Measurements from ENCODE around the gene INTS1. TPM values are rescaled to one million over a fixed set of nuclear protein-coding genes. Genes with fewer than 3 reads are reported as not detected.

INTS1 gene
- total and polyA plus RNA-seq, 3 experiments from 2014 or later = 26.1 to 111 (median 96.6) TPM

GRCh38 chr7:1452205-1452604 lies 52.0 kb downstream of the INTS1 start:
- Mint-ChIP-seq H3K36me3 (peaks cover 0 to 1% (median 0%) of the 10 kb centered on the region in 3 donors), H3K9me3 (no peaks in the 10 kb centered on the region), H3K27me3 (no peaks in the 10 kb centered on the region), H3K27ac (no peak overlapping the region), H3K4me1 (peaks cover 0 to under 1% (median 0%) of the 10 kb centered on the region in 3 donors), H3K4me3 (peak overlapping the region in 1 of 7 donors; percentile 44)
- no peaks in the 10 kb centered on the region for H3K36me3 ChIP-seq (ENCODE audit: insufficient read depth, low read length)
- DNase-seq = no peak
- POLR2A ChIA-PET = no interaction called here
- H3K4me1 ChIP-seq (ENCODE audit: insufficient read depth, low read length) = no peaks in the 10 kb centered on the region
- no peaks in the 10 kb centered on the region for H3K27me3 ChIP-seq (ENCODE audit: insufficient read depth, low read length, poor library complexity, severe bottlenecking)
- H3K9me3 ChIP-seq (ENCODE audit: low read length) = no peaks in the 10 kb centered on the region
- no peak overlapping the region for H3K4me3 ChIP-seq (ENCODE audit: low read length)
- CTCF ChIA-PET = no interaction called here
- no peak overlapping the region for H3K27ac ChIP-seq (ENCODE audit: low read depth, low read length)

GRCh38 chr7:1450987-1451386 lies 53.2 kb downstream of the INTS1 start:
- H3K4me1 ChIP-seq (ENCODE audit: insufficient read depth, low read length) = no peaks in the 10 kb centered on the region

GRCh38 chr7:1450431-1450830 lies 53.8 kb downstream of the INTS1 start:
- POLR2A ChIA-PET = no interaction called here
- Mint-ChIP-seq H3K9me3 (no peaks in the 10 kb centered on the region), H3K36me3 (peaks cover 0 to 1% (median 0%) of the 10 kb centered on the region in 3 donors), H3K27ac (no peak overlapping the region), H3K4me1 (no peaks in the 10 kb centered on the region), H3K4me3 (no peak overlapping the region), H3K27me3 (no peaks in the 10 kb centered on the region)
- H3K9me3 ChIP-seq (ENCODE audit: low read length) = no peaks in the 10 kb centered on the region
- H3K4me3 ChIP-seq (ENCODE audit: low read length) = no peak overlapping the region
- no peaks in the 10 kb centered on the region for H3K4me1 ChIP-seq (ENCODE audit: insufficient read depth, low read length)
- no peaks in the 10 kb centered on the region for H3K36me3 ChIP-seq (ENCODE audit: insufficient read depth, low read length)
- CTCF ChIA-PET = no interaction called here
- no peaks in the 10 kb centered on the region for H3K27me3 ChIP-seq (ENCODE audit: insufficient read depth, low read length, poor library complexity, severe bottlenecking)
- H3K27ac ChIP-seq (ENCODE audit: low read depth, low read length) = no peak overlapping the region
- DNase-seq = no peak

More at GRCh38 chr7:1450987-1451386, 53.2 kb downstream of the INTS1 start:
- CTCF ChIA-PET = no interaction called here
- peaks cover 0 to 1% (median 0%) of the 10 kb centered on the region in 3 donors for H3K36me3 Mint-ChIP-seq
- no peaks in the 10 kb centered on the region for H3K9me3 ChIP-seq (ENCODE audit: low read length)
- no peaks in the 10 kb centered on the region for H3K27me3 ChIP-seq (ENCODE audit: insufficient read depth, low read length, poor library complexity, severe bottlenecking)
- no peak overlapping the region for H3K27ac Mint-ChIP-seq
- H3K36me3 ChIP-seq (ENCODE audit: insufficient read depth, low read length) = no peaks in the 10 kb centered on the region
- H3K9me3 Mint-ChIP-seq = no peaks in the 10 kb centered on the region
- POLR2A ChIA-PET = no interaction called here
- DNase-seq = no peak
- no peak overlapping the region for H3K4me3 ChIP-seq (ENCODE audit: low read length)
- H3K27me3 Mint-ChIP-seq = no peaks in the 10 kb centered on the region
- no peak overlapping the region for H3K4me3 Mint-ChIP-seq
- H3K27ac ChIP-seq (ENCODE audit: low read depth, low read length) = no peak overlapping the region
- H3K4me1 Mint-ChIP-seq = no peaks in the 10 kb centered on the region

GRCh38 chr7:1449951-1450350 lies 54.2 kb downstream of the INTS1 start:
- H3K27ac Mint-ChIP-seq = no peak overlapping the region
- H3K9me3 Mint-ChIP-seq = no peaks in the 10 kb centered on the region
- POLR2A ChIA-PET = no interaction called here
- no peak overlapping the region for H3K4me3 Mint-ChIP-seq
- no peaks in the 10 kb centered on the region for H3K27me3 Mint-ChIP-seq
- H3K27me3 ChIP-seq (ENCODE audit: insufficient read depth, low read length, poor library complexity, severe bottlenecking) = no peaks in the 10 kb centered on the region
- CTCF ChIA-PET = no interaction called here
- H3K4me1 Mint-ChIP-seq = no peaks in the 10 kb centered on the region
- DNase-seq = no peak
- no peaks in the 10 kb centered on the region for H3K9me3 ChIP-seq (ENCODE audit: low read length)
- H3K4me3 ChIP-seq (ENCODE audit: low read length) = no peak overlapping the region
- H3K27ac ChIP-seq (ENCODE audit: low read depth, low read length) = no peak overlapping the region
- H3K36me3 ChIP-seq (ENCODE audit: insufficient read depth, low read length) = no peaks in the 10 kb centered on the region
- peaks cover 0 to 1% (median 0%) of the 10 kb centered on the region in 3 donors for H3K36me3 Mint-ChIP-seq
- H3K4me1 ChIP-seq (ENCODE audit: insufficient read depth, low read length) = no peaks in the 10 kb centered on the region

- Histone ChIP-seq H3K4me1 (ENCODE audit: insufficient read depth, low read length) (no peaks in the 10 kb centered on the region), H3K36me3 (ENCODE audit: insufficient read depth, low read length) (no peaks in the 10 kb centered on the region), H3K9me3 (ENCODE audit: low read length) (no peaks in the 10 kb centered on the region), H3K27me3 (ENCODE audit: insufficient read depth, low read length, poor library complexity, severe bottlenecking) (no peaks in the 10 kb centered on the region), H3K4me3 (ENCODE audit: low read length) (no peak overlapping the region), H3K27ac (ENCODE audit: low read depth, low read length) (no peak overlapping the region)
- ChIA-PET POLR2A (no interaction called here), CTCF (no interaction called here)
- Mint-ChIP-seq H3K27ac (no peak overlapping the region), H3K4me3 (no peak overlapping the region), H3K27me3 (no peaks in the 10 kb centered on the region), H3K36me3 (peaks cover 0 to 1% (median 0%) of the 10 kb centered on the region in 3 donors), H3K4me1 (no peaks in the 10 kb centered on the region), H3K9me3 (no peaks in the 10 kb centered on the region)
- no peak for DNase-seq
Observed at GRCh38 chr7:1449501-1449900, 54.7 kb downstream of the INTS1 start.

- Mint-ChIP-seq H3K4me3 (no peak overlapping the region), H3K9me3 (no peaks in the 10 kb centered on the region), H3K27me3 (no peaks in the 10 kb centered on the region), H3K27ac (no peak overlapping the region), H3K4me1 (no peaks in the 10 kb centered on the region), H3K36me3 (peaks cover 0 to 1% (median 0%) of the 10 kb centered on the region in 3 donors)
- Histone ChIP-seq H3K27me3 (ENCODE audit: insufficient read depth, low read length, poor library complexity, severe bottlenecking) (no peaks in the 10 kb centered on the region), H3K4me1 (ENCODE audit: insufficient read depth, low read length) (no peaks in the 10 kb centered on the region), H3K4me3 (ENCODE audit: low read length) (no peak overlapping the region), H3K9me3 (ENCODE audit: low read length) (no peaks in the 10 kb centered on the region), H3K27ac (ENCODE audit: low read depth, low read length) (no peak overlapping the region), H3K36me3 (ENCODE audit: insufficient read depth, low read length) (no peaks in the 10 kb centered on the region)
- no peak for DNase-seq
- POLR2A ChIA-PET = no interaction called here
- CTCF ChIA-PET = interaction anchor here (0.8 to 1.2 kb wide), 2 partner anchors 25 to 31 kb away, joined by 3 read pairs; no protein-coding TSS in a partner anchor
Observed at GRCh38 chr7:1448958-1449357, 55.2 kb downstream of the INTS1 start.

GRCh38 chr7:1447551-1448244 lies 56.5 kb downstream of the INTS1 start:
- Mint-ChIP-seq H3K9me3 (no peaks in the 10 kb centered on the region), H3K4me3 (no peak overlapping the region), H3K36me3 (no peaks in the 10 kb centered on the region), H3K27me3 (no peaks in the 10 kb centered on the region), H3K4me1 (no peaks in the 10 kb centered on the region), H3K27ac (no peak overlapping the region)
- no peak for DNase-seq
- ChIA-PET CTCF (interaction anchor here (1.2 kb wide), 1 partner anchor 27 kb away, joined by 3 read pairs; no protein-coding TSS in a partner anchor), POLR2A (no interaction called here)
- no peak overlapping the region for H3K4me3 ChIP-seq (ENCODE audit: low read length)
- no peak overlapping the region for H3K27ac ChIP-seq (ENCODE audit: low read depth, low read length)
- H3K36me3 ChIP-seq (ENCODE audit: insufficient read depth, low read length) = no peaks in the 10 kb centered on the region
- H3K9me3 ChIP-seq (ENCODE audit: low read length) = no peaks in the 10 kb centered on the region
- no peaks in the 10 kb centered on the region for H3K27me3 ChIP-seq (ENCODE audit: insufficient read depth, low read length, poor library complexity, severe bottlenecking)
- H3K4me1 ChIP-seq (ENCODE audit: insufficient read depth, low read length) = no peaks in the 10 kb centered on the region

- H3K9me3 Mint-ChIP-seq = no peaks in the 10 kb centered on the region
- ChIA-PET CTCF (no interaction called here), POLR2A (no interaction called here)
- no peaks in the 10 kb centered on the region for H3K36me3 ChIP-seq (ENCODE audit: insufficient read depth, low read length)
- no peak overlapping the region for H3K27ac ChIP-seq (ENCODE audit: low read depth, low read length)
- H3K27me3 Mint-ChIP-seq = no peaks in the 10 kb centered on the region
- H3K4me3 ChIP-seq (ENCODE audit: low read length) = no peak overlapping the region
- no peaks in the 10 kb centered on the region for H3K4me1 Mint-ChIP-seq
- no peaks in the 10 kb centered on the region for H3K36me3 Mint-ChIP-seq
- H3K9me3 ChIP-seq (ENCODE audit: low read length) = no peaks in the 10 kb centered on the region
- no peak overlapping the region for H3K4me3 Mint-ChIP-seq
- no peak overlapping the region for H3K27ac Mint-ChIP-seq
- DNase-seq = no peak
- no peaks in the 10 kb centered on the region for H3K27me3 ChIP-seq (ENCODE audit: insufficient read depth, low read length, poor library complexity, severe bottlenecking)
- no peaks in the 10 kb centered on the region for H3K4me1 ChIP-seq (ENCODE audit: insufficient read depth, low read length)
Observed at GRCh38 chr7:1447112-1447511, 57.1 kb downstream of the INTS1 start.
